Smooth muscle cell (in vitro differentiated cells): ENCODE results near the gene SLC25A45. TPM values are rescaled to one million over a fixed set of nuclear protein-coding genes. Genes with fewer than 3 reads are reported as not detected.

Experiments used
- DNase-seq: peaks from one replicate; lab custom pipeline; 2025; ENCODE audit not compliant: unreplicated experiment; lab: John Stamatoyannopoulos, UW
- H2AFZ ChIP-seq: fragments of 200-600 bp; sonication (generic); 2 replicates; pipeline ENCODE4 v1.6.0; 2016; ENCODE audit warnings: antibody characterized with exemption, low read depth, mild to moderate bottlenecking
- H3F3A ChIP-seq: fragments of 200-600 bp; sonication (generic); 2 replicates; pipeline ENCODE4 v1.6.0; 2017; ENCODE audit warnings: antibody characterized with exemption, low read depth
- H3K27ac ChIP-seq: fragments of 200-600 bp; sonication (generic); 2 replicates; pipeline ENCODE4 v1.5.1; 2016; ENCODE audit warnings: low read depth, mild to moderate bottlenecking
- H3K27me3 ChIP-seq: fragments of 200-600 bp; sonication (generic); 2 replicates; pipeline ENCODE4 v1.6.1; 2016; ENCODE audit warnings: low read depth, mild to moderate bottlenecking
- H3K36me3 ChIP-seq: fragments of 200-600 bp; sonication (generic); 2 replicates; pipeline ENCODE4 v1.5.1; 2016; ENCODE audit warnings: low read depth
- H3K4me1 ChIP-seq: fragments of 200-600 bp; sonication (generic); 2 replicates; pipeline ENCODE4 v1.5.1; 2016; ENCODE audit warnings: low read depth
- H3K4me2 ChIP-seq: fragments of 200-600 bp; sonication (generic); 2 replicates; pipeline ENCODE4 v1.6.0; 2016; ENCODE audit warnings: mild to moderate bottlenecking
- H3K4me3 ChIP-seq: fragments of 200-600 bp; sonication (generic); 2 replicates; pipeline ENCODE4 v1.5.1; 2016; ENCODE audit warnings: mild to moderate bottlenecking
- H3K79me2 ChIP-seq: fragments of 200-600 bp; sonication (generic); 2 replicates; pipeline ENCODE4 v1.6.0; 2016; ENCODE audit warnings: low read depth, mild to moderate bottlenecking
- H3K9ac ChIP-seq: fragments of 200-600 bp; sonication (generic); 2 replicates; pipeline ENCODE4 v1.6.0; 2016; ENCODE audit warnings: low read depth
- H3K9me3 ChIP-seq: fragments of 200-600 bp; sonication (generic); replicated peaks from 2 replicates; pipeline ENCODE4 v1.5.1; 2016; ENCODE audit warnings: low read depth
- H4K20me1 ChIP-seq: fragments of 200-600 bp; sonication (generic); 2 replicates; pipeline ENCODE4 v1.6.0; 2016; ENCODE audit warnings: low read depth
- CTCF ChIP-seq: fragments of 200-600 bp; sonication (generic); IDR thresholded peaks from 2 replicates; pipeline ENCODE4 v1.5.1; 2017; ENCODE audit warnings: borderline replicate concordance, mild to moderate bottlenecking, antibody characterized with exemption; ENCODE audit not compliant: insufficient read depth, poor library complexity, severe bottlenecking
- WGBS: methylation state at CpG from one replicate; pipeline ENCODE4 v1.1.7; 2016; ENCODE audit warnings: low lambda C conversion rate; 5-methylcytosine and 5-hydroxymethylcytosine counted together
- polyA plus RNA-seq: library from polyadenylated mRNA; unstranded; fragments of >200 nt; fragmentation: Nextera tagmentation; extraction: Ambion mirVana; gene quantifications from 2 replicates; pipeline ENCODE4 v1.2.1, GENCODE V29; 2016
- total RNA-seq: library from RNA; depleted of rRNA; stranded (reverse); fragments of >200 nt; gene quantifications from 2 replicates; pipeline ENCODE4 v1.2.3, GENCODE V29; 2014

SLC25A45 gene
- total RNA-seq (0.81 and 2.2 TPM in 2 replicates), polyA plus RNA-seq (3.4 and 7.7 TPM in 2 replicates)

GRCh38 chr11:65382033-65382803 lies at the start of gene SLC25A45:
Gene SLC25A45 (minus strand): TSS chr11:65382646. CDS start chr11:65381951, 695 bp downstream.
- under 1% methylated on average over 26 of the region's 27 CpGs for WGBS
- Histone ChIP-seq H4K20me1 (no peaks in the 10 kb centered on the region), H3K27ac (peak within 1 kb of the TSS; percentile 97), H3K79me2 (peaks cover 8% of the 10 kb centered on the region), H3K9ac (peak within 1 kb of the TSS; percentile 90), H3K4me1 (peaks cover 18% of the 10 kb centered on the region), H3F3A (peaks cover 24% of the 10 kb centered on the region), H2AFZ (no peak within 1 kb of the TSS), H3K4me2 (peak within 1 kb of the TSS; percentile 77), H3K9me3 (no peaks in the 10 kb centered on the region), H3K27me3 (no peaks in the 10 kb centered on the region), H3K36me3 (no peaks in the 10 kb centered on the region), H3K4me3 (peak within 1 kb of the TSS; percentile 30)
- DNase-seq, result peak; percentile 86
- TF ChIP-seq CTCF, result peak; percentile 62

GRCh38 chr11:65431451-65432099 lies 49.1 kb upstream of the SLC25A45 start:
- no peaks in the 10 kb centered on the region for H3K36me3 ChIP-seq
- no peak overlapping the region for H3K9ac ChIP-seq

GRCh38 chr11:65430406-65431217 lies 48.2 kb upstream of the SLC25A45 start:
- peaks cover 79% of the 10 kb centered on the region for H3F3A ChIP-seq
- peak overlapping the region; percentile 99 for H3K4me2 ChIP-seq
- H3K9me3 ChIP-seq, result no peaks in the 10 kb centered on the region
- no peaks in the 10 kb centered on the region for H3K36me3 ChIP-seq
- peaks cover 100% of the 10 kb centered on the region for H3K79me2 ChIP-seq
- 68% methylated on average over 6 of the region's 6 CpGs for WGBS
- peaks cover 100% of the 10 kb centered on the region for H4K20me1 ChIP-seq
- peak overlapping the region; percentile 35 for H3K9ac ChIP-seq
- peak overlapping the region; percentile 88 for H3K4me3 ChIP-seq
- DNase-seq, result no peak
- H2AFZ ChIP-seq, result no peak overlapping the region
- H3K4me1 ChIP-seq, result peaks cover 6% of the 10 kb centered on the region
- peak overlapping the region; percentile 100 for H3K27ac ChIP-seq
- no peaks in the 10 kb centered on the region for H3K27me3 ChIP-seq
- TF ChIP-seq CTCF, result no peak

More at GRCh38 chr11:65431451-65432099, 49.1 kb upstream of the SLC25A45 start:
- H3K79me2 ChIP-seq, result peaks cover 100% of the 10 kb centered on the region
- H3F3A ChIP-seq, result peaks cover 81% of the 10 kb centered on the region
- no peak for TF ChIP-seq CTCF
- H3K4me2 ChIP-seq, result peak overlapping the region; percentile 99
- no peaks in the 10 kb centered on the region for H3K9me3 ChIP-seq
- WGBS, result 62% methylated on average over 4 of the region's 4 CpGs
- H3K27ac ChIP-seq, result peak overlapping the region; percentile 100
- no peak for DNase-seq
- H3K4me3 ChIP-seq, result peak overlapping the region; percentile 88
- no peaks in the 10 kb centered on the region for H3K27me3 ChIP-seq
- H4K20me1 ChIP-seq, result peaks cover 100% of the 10 kb centered on the region
- H3K4me1 ChIP-seq, result peaks cover 4% of the 10 kb centered on the region
- no peak overlapping the region for H2AFZ ChIP-seq
